Placental epithelial cell (primary cell): ENCODE results near the gene FOXL1. TPM values are rescaled to one million over a fixed set of nuclear protein-coding genes. Genes with fewer than 3 reads are reported as not detected.

Experiments used
- total RNA-seq: library from RNA; depleted of rRNA; stranded (reverse); fragments of >200 nt; gene quantifications from 2 replicates; pipeline ENCODE4 v1.2.3, GENCODE V29; 2012

FOXL1 gene
- total RNA-seq, result 2.0 and 13.9 TPM in 2 replicates

DNA sequence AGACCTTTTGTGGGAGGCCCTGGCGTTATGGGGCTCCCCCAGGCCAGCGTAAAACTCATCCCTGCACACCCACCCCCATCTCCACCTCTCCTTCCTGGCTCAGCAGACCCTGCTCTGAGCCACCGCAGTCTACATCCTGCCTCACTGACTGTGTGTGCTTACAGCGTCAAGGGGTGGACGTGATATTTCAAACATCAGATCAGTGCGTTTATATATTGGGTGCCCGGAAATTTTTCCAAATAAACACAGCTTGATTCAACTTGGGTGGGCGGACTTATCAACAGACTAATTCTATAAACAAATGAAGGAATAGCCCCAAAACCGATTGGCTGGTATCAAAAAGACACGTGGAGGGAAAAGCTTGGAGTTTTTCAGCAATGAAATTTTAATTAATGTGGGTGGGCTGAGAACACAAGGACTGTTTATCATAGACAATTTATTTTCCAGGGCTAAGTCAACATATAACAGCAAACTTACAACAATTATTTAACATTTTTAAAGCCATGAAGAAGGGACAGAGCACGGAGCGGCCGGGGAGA is at the start of gene FOXL1:
FOXL1 (plus strand) TSS at position 489 of the 539 bp plus-strand sequence. CDS start 175 bp downstream, outside the sequence.

DNA sequence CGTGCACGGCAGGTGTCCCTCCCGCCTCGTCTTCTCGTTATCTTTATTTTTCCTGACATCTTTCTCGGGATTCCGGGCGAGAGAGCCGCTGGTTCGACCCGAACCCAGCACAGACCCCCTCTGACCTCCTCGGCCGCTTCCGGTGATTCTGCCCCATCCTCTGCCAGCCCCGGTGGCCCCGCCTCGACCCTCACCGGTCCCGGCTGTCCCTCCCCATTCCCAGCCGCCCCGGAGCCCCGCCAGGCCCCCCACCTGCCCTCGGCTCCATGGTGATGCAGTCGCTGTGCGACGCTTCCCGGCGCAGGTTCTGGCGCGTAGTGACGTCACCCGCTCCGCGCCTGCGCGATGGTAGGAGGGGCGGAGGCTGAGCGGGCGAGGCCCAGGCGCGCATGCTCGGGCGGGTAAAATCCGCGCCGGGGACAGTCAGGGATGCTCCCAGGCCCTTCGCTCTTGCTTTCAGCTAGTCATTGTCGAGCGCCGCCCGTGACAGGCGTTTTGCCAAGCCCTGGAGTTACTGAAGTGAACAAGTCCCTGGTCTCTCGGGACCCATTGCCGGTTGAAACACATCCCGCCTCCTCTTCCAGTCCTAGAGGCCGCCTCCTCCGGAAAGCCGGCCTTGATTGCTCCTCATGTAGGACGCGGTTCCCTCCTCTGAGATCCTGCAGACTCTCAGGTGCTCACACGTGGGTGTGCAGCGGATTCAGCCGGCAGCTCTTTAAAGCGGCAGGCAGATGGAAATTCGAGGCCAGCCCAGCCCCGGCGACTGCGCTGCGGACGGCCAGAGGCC is 23.2 kb upstream of the FOXL1 start, which contains the start of gene MTHFSD:
MTHFSD (minus strand) TSS at position 319 of the 787 bp plus-strand sequence; CDS start at position 268, 51 bp downstream.

DNA sequence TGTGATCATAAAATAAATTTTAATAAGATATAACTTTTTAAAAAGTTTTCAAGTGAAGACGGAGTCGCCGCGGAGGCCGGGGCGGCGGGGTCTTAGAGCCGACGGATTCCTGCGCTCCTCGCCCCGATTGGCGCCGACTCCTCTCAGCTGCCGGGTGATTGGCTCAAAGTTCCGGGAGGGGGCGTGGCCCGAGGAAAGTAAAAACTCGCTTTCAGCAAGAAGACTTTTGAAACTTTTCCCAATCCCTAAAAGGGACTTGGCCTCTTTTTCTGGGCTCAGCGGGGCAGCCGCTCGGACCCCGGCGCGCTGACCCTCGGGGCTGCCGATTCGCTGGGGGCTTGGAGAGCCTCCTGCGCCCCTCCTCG is 11.8 kb upstream of the FOXL1 start, which contains the start of gene FOXC2:
FOXC2 (plus strand) TSS at position 229 of the 365 bp plus-strand sequence. CDS start 507 bp downstream, outside the sequence.

Other genes with a start within 250 kb of the FOXL1 start
- not detected in 2 replicates for gene FOXF1, start 68.0 kb upstream of the FOXL1 start, total RNA-seq
- gene MTHFSD, start 23.3 kb upstream of the FOXL1 start, total RNA-seq, result 17.2 and 27.9 TPM in 2 replicates
- gene FOXC2, start 11.7 kb upstream of the FOXL1 start, total RNA-seq, result 0.39 and 2.3 TPM in 2 replicates